IPS-18c (cell line): ENCODE measurements around the gene GPR107.

Experiments used
- H3K4me3 ChIP-seq: 2 replicates; pipeline ENCODE4 v1.7.0; 2013; ENCODE audit warnings: low read depth, mild to moderate bottlenecking, low read length, moderate library complexity; ENCODE audit not compliant: insufficient read depth
- H3K9me3 ChIP-seq: one replicate; pipeline ENCODE4 v1.6.1; 2013; ENCODE audit warnings: mild to moderate bottlenecking, low read length, moderate library complexity; ENCODE audit not compliant: control insufficient read depth, insufficient read depth

Gene GPR107

GRCh38 chr9:130043654-130044623 is 9.8 kb upstream of the GPR107 start:
- H3K4me3 ChIP-seq, result peak overlapping the region; percentile 55

GRCh38 chr9:130045725-130046450 is 7.8 kb upstream of the GPR107 start:
- Histone ChIP-seq H3K9me3 (no peaks in the 10 kb centered on the region), H3K4me3 (no peak overlapping the region)

More at GRCh38 chr9:130043654-130044623, 9.8 kb upstream of the GPR107 start:
- H3K9me3 ChIP-seq, result no peaks in the 10 kb centered on the region

- H3K9me3 ChIP-seq, result no peaks in the 10 kb centered on the region
These were observed 4.1 kb upstream of the GPR107 start for GRCh38 chr9:130049431-130050210.

GRCh38 chr9:130050462-130050861 is 3.2 kb upstream of the GPR107 start:
- Histone ChIP-seq H3K9me3 (no peaks in the 10 kb centered on the region), H3K4me3 (no peak overlapping the region)

More at GRCh38 chr9:130049431-130050210, 4.1 kb upstream of the GPR107 start:
- no peak overlapping the region for H3K4me3 ChIP-seq

GRCh38 chr9:130051855-130052254 is 1.9 kb upstream of the GPR107 start:
- Histone ChIP-seq H3K9me3 (no peaks in the 10 kb centered on the region), H3K4me3 (no peak overlapping the region)

GRCh38 chr9:130053109-130053503 is 600 bp upstream of the GPR107 start:
- Histone ChIP-seq H3K9me3 (no peaks in the 10 kb centered on the region), H3K4me3 (peak overlapping the region; percentile 97)

- Histone ChIP-seq H3K9me3 (no peaks in the 10 kb centered on the region), H3K4me3 (peak overlapping the region; percentile 97)
These were observed 650 bp downstream of the GPR107 start for GRCh38 chr9:130054325-130054786.

- Histone ChIP-seq H3K4me3 (peak overlapping the region; percentile 97), H3K9me3 (no peaks in the 10 kb centered on the region)
These were observed 1.1 kb downstream of the GPR107 start for GRCh38 chr9:130054820-130055219.

GRCh38 chr9:130058154-130058553 is 4.4 kb downstream of the GPR107 start:
- H3K9me3 ChIP-seq, result no peaks in the 10 kb centered on the region

GRCh38 chr9:130058887-130059286 is 5.2 kb downstream of the GPR107 start:
- H3K4me3 ChIP-seq, result no peak overlapping the region
- no peaks in the 10 kb centered on the region for H3K9me3 ChIP-seq

More at GRCh38 chr9:130058154-130058553, 4.4 kb downstream of the GPR107 start:
- no peak overlapping the region for H3K4me3 ChIP-seq

GRCh38 chr9:130060296-130060695 is 6.6 kb downstream of the GPR107 start:
- no peaks in the 10 kb centered on the region for H3K9me3 ChIP-seq
- H3K4me3 ChIP-seq, result no peak overlapping the region

- no peaks in the 10 kb centered on the region for H3K9me3 ChIP-seq
- H3K4me3 ChIP-seq, result no peak overlapping the region
These were observed 9.0 kb downstream of the GPR107 start for GRCh38 chr9:130062750-130063149.

- Histone ChIP-seq H3K4me3 (no peak overlapping the region), H3K9me3 (no peaks in the 10 kb centered on the region)
These were observed 10.9 kb downstream of the GPR107 start for GRCh38 chr9:130064621-130065020.

GRCh38 chr9:130069048-130069447 is 15.3 kb downstream of the GPR107 start:
- H3K4me3 ChIP-seq, result no peak overlapping the region
- no peaks in the 10 kb centered on the region for H3K9me3 ChIP-seq

- H3K9me3 ChIP-seq, result no peaks in the 10 kb centered on the region
- no peak overlapping the region for H3K4me3 ChIP-seq
These were observed 19.0 kb downstream of the GPR107 start for GRCh38 chr9:130072515-130073235.

GRCh38 chr9:130073373-130073772 is 19.7 kb downstream of the GPR107 start:
- no peaks in the 10 kb centered on the region for H3K9me3 ChIP-seq
- no peak overlapping the region for H3K4me3 ChIP-seq

- no peaks in the 10 kb centered on the region for H3K9me3 ChIP-seq
- no peak overlapping the region for H3K4me3 ChIP-seq
These were observed 24.8 kb downstream of the GPR107 start for GRCh38 chr9:130078547-130078946.
